T-helper 17 cell (primary cell): Measurements from ENCODE around the gene NSD1. TPM values are rescaled to one million over a fixed set of nuclear protein-coding genes. Genes with fewer than 3 reads are reported as not detected.

Experiments used
- ATAC-seq: fragments of 150-1000 bp; cut with Tn5 transposase; 2 replicates; pipeline ENCODE4 v1.10.0; 2021; ENCODE audit warnings: mild to moderate bottlenecking, moderate library complexity
- DNase-seq, 3 donors: peaks; one replicate each; pipeline versions ENCODE4 v3.0.0 to v3.0.0-alpha.2; 2020 to 2021
- H3K9me3 ChIP-seq: one replicate; pipeline ENCODE4 v1.7.0; 2013; ENCODE audit warnings: low read length, mild to moderate bottlenecking; ENCODE audit not compliant: control insufficient read depth, poor library complexity, severe bottlenecking
- H3K27ac Mint-ChIP-seq: one replicate; pipeline ENCODE4 v1.8.0; 2022; ENCODE audit warnings: mild to moderate bottlenecking, moderate library complexity, mixed read lengths
- H3K27me3 Mint-ChIP-seq: one replicate; pipeline ENCODE4 v1.8.0; 2022; ENCODE audit warnings: mixed read lengths
- H3K36me3 Mint-ChIP-seq: one replicate; pipeline ENCODE4 v1.8.0; 2022; ENCODE audit warnings: low read depth, mixed read lengths
- H3K4me1 Mint-ChIP-seq: one replicate; pipeline ENCODE4 v1.8.0; 2022; ENCODE audit warnings: mild to moderate bottlenecking, mixed read lengths
- H3K4me3 Mint-ChIP-seq: one replicate; pipeline ENCODE4 v1.8.0; 2022; ENCODE audit warnings: mild to moderate bottlenecking, moderate library complexity, mixed read lengths
- total RNA-seq, 4 donors: library from RNA in 2 of 4; stranded (reverse) in 2 of 4; gene quantifications; one replicate each; pipeline ENCODE4 v1.2.3 and lab custom pipeline; 2022 to 2026

Gene NSD1
- total RNA-seq, 2 donors from 2014 or later = 103 TPM

DNA sequence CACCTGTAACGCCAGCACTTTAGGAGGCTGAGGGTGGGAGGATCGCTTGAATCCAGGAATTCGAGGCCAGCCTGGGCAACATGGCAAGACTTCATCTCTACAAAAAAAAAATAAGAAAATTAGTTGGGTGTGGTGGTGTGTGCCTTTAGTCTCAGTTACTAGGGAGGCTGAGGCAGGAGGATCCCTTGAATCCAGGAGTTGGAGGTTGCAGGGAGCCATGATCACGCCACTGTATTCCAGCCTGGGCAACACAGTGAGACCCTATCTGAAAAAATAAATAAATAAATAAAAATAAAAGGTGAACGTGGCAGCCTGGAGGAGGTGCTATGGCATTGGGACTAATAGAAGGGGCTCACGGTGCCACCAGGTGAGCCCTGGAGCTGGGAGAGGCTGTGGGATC is 39.8 kb upstream of the NSD1 start:
- ATAC-seq = no peak
- peaks cover 4% of the 10 kb centered on the region for H3K36me3 Mint-ChIP-seq
- H3K4me3 Mint-ChIP-seq = no peak overlapping the region
- H3K4me1 Mint-ChIP-seq = peaks cover 4% of the 10 kb centered on the region
- H3K9me3 ChIP-seq = no peaks in the 10 kb centered on the region
- H3K27ac Mint-ChIP-seq = no peak overlapping the region
- H3K27me3 Mint-ChIP-seq = peaks cover 7% of the 10 kb centered on the region
- no peak for DNase-seq

GRCh38 chr5:177094224-177095087 is 39.1 kb upstream of the NSD1 start:
- H3K36me3 Mint-ChIP-seq = peaks cover 4% of the 10 kb centered on the region
- no peak for ATAC-seq
- peaks cover 7% of the 10 kb centered on the region for H3K27me3 Mint-ChIP-seq
- peaks cover 4% of the 10 kb centered on the region for H3K4me1 Mint-ChIP-seq
- H3K9me3 ChIP-seq = no peaks in the 10 kb centered on the region
- no peak overlapping the region for H3K27ac Mint-ChIP-seq
- no peak overlapping the region for H3K4me3 Mint-ChIP-seq
- DNase-seq = no peak

DNA sequence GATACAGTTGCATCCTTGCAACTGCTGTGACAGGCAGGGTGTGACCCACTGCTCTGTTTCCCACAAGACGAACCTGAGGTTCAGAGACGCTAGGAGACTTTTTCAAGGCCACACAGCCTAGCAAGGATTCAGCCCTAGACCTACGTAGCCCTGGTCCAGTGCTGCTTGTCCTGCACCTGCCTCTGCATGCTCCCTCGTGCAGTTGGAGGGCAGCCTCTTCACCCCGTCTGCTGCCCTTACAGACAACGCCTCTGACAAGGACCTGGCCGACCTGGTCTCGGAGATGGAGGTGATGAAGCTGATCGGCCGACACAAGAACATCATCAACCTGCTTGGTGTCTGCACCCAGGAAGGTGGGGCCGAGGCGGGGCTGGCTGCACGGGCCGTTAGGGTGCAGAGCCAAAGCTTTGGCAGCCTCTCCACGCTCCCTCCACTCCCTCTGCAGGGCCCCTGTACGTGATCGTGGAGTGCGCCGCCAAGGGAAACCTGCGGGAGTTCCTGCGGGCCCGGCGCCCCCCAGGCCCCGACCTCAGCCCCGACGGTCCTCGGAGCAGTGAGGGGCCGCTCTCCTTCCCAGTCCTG is 38.4 kb upstream of the NSD1 start:
- H3K27me3 Mint-ChIP-seq = peaks cover 1% of the 10 kb centered on the region
- H3K27ac Mint-ChIP-seq = no peak overlapping the region
- no peaks in the 10 kb centered on the region for H3K9me3 ChIP-seq

DNA sequence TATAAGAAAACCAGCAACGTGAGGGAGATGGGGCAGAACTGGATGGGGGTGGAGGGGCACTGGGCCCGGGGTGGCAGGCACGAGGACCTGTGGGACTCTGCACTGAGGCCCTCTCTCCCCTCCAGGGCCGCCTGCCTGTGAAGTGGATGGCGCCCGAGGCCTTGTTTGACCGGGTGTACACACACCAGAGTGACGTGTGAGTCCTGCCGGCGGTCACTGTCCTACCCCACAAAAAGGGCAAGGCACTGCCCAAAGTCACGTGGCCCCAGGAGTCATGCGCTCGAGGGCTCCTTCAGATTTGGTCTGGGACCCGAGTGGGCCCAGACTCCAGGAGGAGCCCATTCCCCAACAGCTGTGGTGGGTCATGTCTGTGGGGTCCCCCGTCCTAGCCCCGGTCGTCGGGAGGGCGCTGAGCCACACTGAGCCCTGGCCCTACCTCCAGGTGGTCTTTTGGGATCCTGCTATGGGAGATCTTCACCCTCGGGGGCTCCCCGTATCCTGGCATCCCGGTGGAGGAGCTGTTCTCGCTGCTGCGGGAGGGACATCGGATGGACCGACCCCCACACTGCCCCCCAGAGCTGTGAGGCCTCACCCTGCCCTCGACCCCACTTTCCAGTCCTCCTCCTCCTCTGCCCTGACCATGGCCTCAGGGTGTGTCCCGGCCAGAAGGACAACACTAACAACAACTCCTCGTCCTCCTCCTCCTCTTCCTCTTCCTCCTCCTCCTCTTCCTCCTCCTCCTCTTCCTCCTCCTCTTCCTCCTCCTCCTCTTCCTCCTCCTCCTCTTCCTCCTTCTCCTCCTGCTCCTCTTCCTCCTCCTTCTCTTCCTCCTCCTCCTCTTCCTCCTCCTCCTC is 37.2 kb upstream of the NSD1 start:
- Mint-ChIP-seq H3K27me3 (no peaks in the 10 kb centered on the region), H3K27ac (no peak overlapping the region), H3K36me3 (peaks cover 4% of the 10 kb centered on the region), H3K4me1 (peaks cover 4% of the 10 kb centered on the region), H3K4me3 (no peak overlapping the region)
- H3K9me3 ChIP-seq = no peaks in the 10 kb centered on the region
- ATAC-seq = no peak
- DNase-seq = no peak

More for the DNA sequence above, 38.4 kb upstream of the NSD1 start:
- Mint-ChIP-seq H3K36me3 (peaks cover 4% of the 10 kb centered on the region), H3K4me3 (no peak overlapping the region), H3K4me1 (peaks cover 4% of the 10 kb centered on the region)
- no peak for DNase-seq
- ATAC-seq = no peak

GRCh38 chr5:177097016-177097985 is 36.3 kb upstream of the NSD1 start:
- DNase-seq = no peak
- ATAC-seq = no peak
- Mint-ChIP-seq H3K4me3 (no peak overlapping the region), H3K27me3 (no peaks in the 10 kb centered on the region), H3K4me1 (peaks cover 4% of the 10 kb centered on the region), H3K27ac (no peak overlapping the region), H3K36me3 (peaks cover 4% of the 10 kb centered on the region)
- H3K9me3 ChIP-seq = no peaks in the 10 kb centered on the region

DNA sequence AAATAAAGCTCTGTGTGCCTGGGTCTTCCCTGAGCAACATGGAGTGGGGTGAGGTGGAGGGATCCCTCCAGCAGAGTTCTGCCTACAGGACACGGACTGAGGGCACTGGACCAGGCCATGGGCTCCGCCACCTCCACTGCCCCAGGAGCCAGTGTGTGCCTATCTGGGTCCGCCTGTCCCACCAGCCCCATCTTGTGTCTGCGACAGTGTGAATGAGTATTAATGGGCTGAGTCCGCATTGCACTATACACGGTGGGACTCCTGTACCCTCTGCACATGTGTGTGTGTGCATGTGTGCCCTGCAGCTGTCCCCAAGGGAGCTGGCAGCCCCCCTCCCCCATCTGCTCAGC is 35.5 kb upstream of the NSD1 start:
- ATAC-seq (no peak), DNase-seq (no peak)
- Mint-ChIP-seq H3K4me1 (peaks cover 4% of the 10 kb centered on the region), H3K4me3 (no peak overlapping the region), H3K27ac (no peak overlapping the region), H3K36me3 (peaks cover 4% of the 10 kb centered on the region), H3K27me3 (no peaks in the 10 kb centered on the region)
- H3K9me3 ChIP-seq = no peaks in the 10 kb centered on the region

DNA sequence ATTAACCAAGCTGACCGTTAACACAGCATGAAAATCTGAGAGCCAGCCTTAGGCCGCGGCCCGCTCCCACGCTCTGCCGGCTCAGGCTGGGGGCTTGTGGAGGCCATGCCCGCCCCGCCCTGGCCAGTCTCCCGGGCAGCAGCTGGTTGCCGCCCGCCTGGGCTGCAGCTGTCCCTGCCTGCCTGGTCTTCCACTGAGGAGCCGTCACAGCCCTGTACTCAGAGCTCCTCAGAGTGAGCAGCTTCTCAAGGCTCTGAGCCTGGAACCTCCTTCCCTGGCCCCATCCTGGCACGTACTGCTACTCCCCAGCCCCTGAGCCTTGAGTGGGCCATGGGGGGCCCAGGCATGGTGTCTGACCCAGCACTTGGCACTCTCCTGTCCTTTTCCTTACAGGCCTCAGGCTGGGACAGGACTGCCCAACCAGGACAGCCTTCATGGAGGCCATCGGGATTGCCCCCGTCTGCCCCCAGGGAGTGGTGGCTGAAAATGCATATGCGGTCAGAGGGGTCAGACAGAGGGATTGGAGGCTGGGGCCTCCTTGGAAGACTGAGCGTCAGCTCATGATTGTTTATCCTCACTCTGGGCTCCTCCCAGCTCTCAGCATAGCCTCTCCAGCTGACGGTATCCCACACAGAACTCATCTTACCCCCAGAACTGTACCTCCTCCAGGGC is 35.0 kb upstream of the NSD1 start:
- H3K4me1 Mint-ChIP-seq = peaks cover 4% of the 10 kb centered on the region

DNA sequence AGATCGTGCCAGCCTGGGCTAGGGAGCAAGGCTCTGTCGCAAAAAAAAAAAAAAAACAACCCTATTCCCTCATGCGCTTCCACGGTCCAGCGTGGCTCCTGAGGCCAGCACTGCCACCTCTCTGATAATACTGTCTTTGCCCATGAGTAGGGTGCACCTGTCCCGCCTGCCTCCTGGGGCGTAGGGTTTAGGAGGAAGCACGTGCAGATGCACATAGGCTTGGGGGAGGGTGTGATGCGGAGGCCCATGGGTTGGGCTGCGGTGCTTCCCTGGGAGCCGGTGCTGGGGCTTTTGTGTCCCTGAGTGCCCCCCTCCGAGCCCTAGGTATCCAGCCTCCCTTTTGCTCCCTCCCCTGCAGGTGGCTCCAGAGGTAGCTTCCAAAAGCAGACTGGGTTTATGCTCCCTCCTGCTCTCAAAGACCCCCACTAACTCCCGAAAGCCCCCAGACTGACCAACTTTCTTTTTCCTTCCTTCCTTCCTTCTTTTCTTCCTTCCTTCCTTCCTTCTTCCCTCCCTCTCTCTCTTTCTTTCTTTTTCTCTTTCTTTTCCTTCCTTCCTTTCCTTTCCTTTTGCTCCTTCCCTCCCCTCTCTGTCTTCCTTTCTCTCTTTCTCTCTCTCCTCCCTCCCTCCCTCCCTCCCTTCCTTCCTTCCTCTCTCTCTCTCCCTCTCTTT is 34.0 kb upstream of the NSD1 start:
- no peaks in the 10 kb centered on the region for H3K9me3 ChIP-seq
- H3K4me1 Mint-ChIP-seq = peaks cover 4% of the 10 kb centered on the region
- no peak overlapping the region for H3K27ac Mint-ChIP-seq
- DNase-seq (no peak), ATAC-seq (no peak)
- H3K27me3 Mint-ChIP-seq = peaks cover 12% of the 10 kb centered on the region
- peaks cover 4% of the 10 kb centered on the region for H3K36me3 Mint-ChIP-seq
- no peak overlapping the region for H3K4me3 Mint-ChIP-seq

More for the DNA sequence above, 35.0 kb upstream of the NSD1 start:
- Mint-ChIP-seq H3K36me3 (peaks cover 4% of the 10 kb centered on the region), H3K4me3 (no peak overlapping the region), H3K27ac (no peak overlapping the region), H3K27me3 (peaks cover 4% of the 10 kb centered on the region)
- no peak for ATAC-seq
- no peak for DNase-seq
- no peaks in the 10 kb centered on the region for H3K9me3 ChIP-seq

DNA sequence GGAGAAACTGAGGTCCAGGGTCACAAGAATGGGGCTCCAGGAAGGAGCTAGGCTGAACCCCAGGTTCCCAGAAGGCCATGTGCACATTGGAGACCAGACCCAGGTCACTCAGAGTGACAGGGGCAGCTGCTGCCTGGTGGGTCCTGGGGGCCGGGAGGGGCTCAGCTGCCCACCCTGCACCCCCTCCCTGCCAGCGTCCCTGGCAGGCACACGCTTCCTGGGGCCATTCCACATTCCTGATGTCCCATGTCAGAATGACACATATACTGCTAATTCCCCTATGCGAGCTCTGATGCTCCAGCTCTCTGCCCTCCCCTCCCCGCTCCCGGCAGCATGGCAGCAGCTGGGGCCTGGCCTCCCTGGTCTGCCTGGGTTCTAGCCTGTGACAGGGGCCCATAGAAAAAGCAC is 32.9 kb upstream of the NSD1 start:
- Mint-ChIP-seq H3K4me3 (no peak overlapping the region), H3K27me3 (peaks cover 13% of the 10 kb centered on the region), H3K27ac (no peak overlapping the region), H3K36me3 (peaks cover 2% of the 10 kb centered on the region), H3K4me1 (peaks cover 2% of the 10 kb centered on the region)
- no peak for DNase-seq
- no peak for ATAC-seq
- H3K9me3 ChIP-seq = no peaks in the 10 kb centered on the region

DNA sequence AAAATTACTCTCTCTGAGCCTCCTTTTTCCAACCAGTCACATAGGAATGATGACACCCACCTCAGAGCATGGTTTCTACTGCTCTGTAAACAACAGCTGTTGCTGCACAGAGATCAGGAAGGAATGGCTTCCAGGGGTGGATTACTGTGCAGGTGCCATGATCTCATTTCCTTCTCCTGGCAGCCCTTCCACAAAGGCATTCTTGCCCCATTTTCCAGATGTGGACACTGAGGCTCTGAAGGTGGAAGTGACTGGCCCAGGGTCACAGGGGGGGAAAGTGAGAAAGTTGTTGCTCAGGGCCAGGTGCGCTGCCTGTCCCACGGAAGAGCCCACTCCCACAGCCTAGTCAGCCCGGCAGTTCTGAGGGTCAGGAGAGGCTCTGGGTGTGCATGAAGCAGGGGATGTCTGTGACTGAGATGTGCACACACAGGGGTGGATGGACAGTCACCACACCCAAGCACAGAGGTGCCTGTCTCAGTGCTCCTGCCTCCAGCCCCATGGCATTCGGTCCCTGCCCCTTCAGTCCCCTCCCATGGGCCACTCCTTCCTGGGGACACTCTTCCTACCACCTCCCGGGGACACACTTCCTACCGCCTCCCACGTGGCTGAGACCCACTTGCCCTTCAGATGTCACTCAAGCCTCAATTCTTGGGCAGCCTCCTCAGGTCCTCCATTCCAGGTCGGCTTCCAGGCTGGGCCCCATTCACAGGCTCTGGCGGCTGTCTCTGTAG is 29.9 kb upstream of the NSD1 start:
- Mint-ChIP-seq H3K27ac (no peak overlapping the region), H3K27me3 (peaks cover 21% of the 10 kb centered on the region), H3K4me3 (no peak overlapping the region), H3K4me1 (no peaks in the 10 kb centered on the region), H3K36me3 (no peaks in the 10 kb centered on the region)
- ATAC-seq (no peak), DNase-seq (no peak)
- no peaks in the 10 kb centered on the region for H3K9me3 ChIP-seq

- ATAC-seq = no peak
- H3K9me3 ChIP-seq = no peaks in the 10 kb centered on the region
- Mint-ChIP-seq H3K27me3 (peaks cover 21% of the 10 kb centered on the region), H3K36me3 (no peaks in the 10 kb centered on the region), H3K4me1 (no peaks in the 10 kb centered on the region), H3K4me3 (no peak overlapping the region), H3K27ac (no peak overlapping the region)
- no peak for DNase-seq
Measured at GRCh38 chr5:177105691-177106476, 27.7 kb upstream of the NSD1 start.
